Measurements from ENCODE around the gene RSKR.

GRCh38 chr17:28657756-28658155, 43.8 kb upstream of the RSKR start:
- TF ChIP-seq POLR2AphosphoS5 (IDR thresholded peaks at IDR 0.05; ENCODE audit: low read depth, low read length), result no peak
- no peak for TF ChIP-seq SIN3A (IDR thresholded peaks at IDR 0.05; ENCODE audit: borderline replicate concordance, insufficient read depth, low read length)
- TF ChIP-seq TAF1 (IDR thresholded peaks at IDR 0.05; ENCODE audit: borderline replicate concordance, insufficient read depth, low read length), result no peak
- no peak for TF ChIP-seq REST (IDR thresholded peaks at IDR 0.05; ENCODE audit: insufficient read depth in 1 of 2, low read depth in 2 of 2, low read length in 2 of 2)
- TF ChIP-seq FOXP2 (optimal IDR thresholded peaks at IDR 0.05; ENCODE audit: borderline replicate concordance, extremely low read depth, extremely low read length, insufficient read depth), result no peak
